Pancreas (tissue), 10 donors: Measurements from ENCODE around the gene CHCHD3. TPM values are rescaled to one million over a fixed set of nuclear protein-coding genes. Genes with fewer than 3 reads are reported as not detected.

ENCODE experiments used
- ATAC-seq, 4 donors: fragments of 200-7000 bp; cut with Tn5 transposase; one replicate each; pipeline versions ENCODE4 v1.8.0 to v1.9.1; 2020; ENCODE audit warnings: mild to moderate bottlenecking in 4 of 4, moderate library complexity in 4 of 4
- DNase-seq, 6 donors: peaks; one replicate each; pipeline ENCODE4 v3.0.0-alpha.2; 2020
- FAIRE-seq: peaks from 2 replicates; lab custom pipeline; 2012; peaks lifted over from hg19 to GRCh38; lab: Jason Lieb, UNC
- H3K27ac ChIP-seq, 4 donors: fragments of 200-600 bp; sonication (generic); 1 replicate in 3 of 4; 2 replicates in 1 of 4; pipeline versions ENCODE4 v1.5.0 to v1.8.0; 2020
- H3K27me3 ChIP-seq, 4 donors: fragments of 200-600 bp; one replicate each; pipeline ENCODE4 v1.8.0; 2021
- H3K36me3 ChIP-seq, 3 donors: fragments of 200-600 bp; sonication (generic) in 1 of 3; one replicate each; pipeline versions ENCODE4 v1.5.0 to v1.8.0; 2020 to 2021
- H3K4me1 ChIP-seq, 3 donors: fragments of 200-600 bp; one replicate each; pipeline ENCODE4 v1.8.0; 2021
- H3K4me3 ChIP-seq, 4 donors: fragments of 200-600 bp; sonication (generic) in 2 of 4; one replicate each; pipeline versions ENCODE4 v1.5.0 to v1.8.0; 2020 to 2021
- H3K9me3 ChIP-seq, 4 donors: fragments of 200-600 bp; one replicate each; pipeline ENCODE4 v1.8.0; 2021
- WGBS, 2 donors: extraction: QIAGEN DNeasy Blood & Tissue Kit; methylation state at CpG; one replicate each; pipeline ENCODE4 v1.1.7; 2013; 5-methylcytosine and 5-hydroxymethylcytosine counted together
- intact Hi-C, 3 donors: fragments of 100-400 bp; cut with DNase I; formaldehyde crosslinking; loops; one replicate each; pipeline versions ENCODE4 v1.11.1 to v1.14.2; 2022
- polyA plus RNA-seq, 2 donors: library from polyadenylated mRNA; stranded (reverse); fragments of 200-250 nt; gene quantifications; one replicate each; pipeline ENCODE4 v1.2.3, GENCODE V29; 2013
- total RNA-seq, 6 donors: library from RNA; stranded (reverse); fragmentation: NEBNext Ultra II Directional in 4 of 6; extraction: Animal tissue kit (Norgen Biotek cat#: 25700) in 4 of 6; gene quantifications; one replicate each; pipeline versions ENCODE4 v1.2.1 to v1.2.4, GENCODE V29; 2021 to 2023
- TF ChIP-seq, protein P1 (sequence below), 4 donors: fragments of 200-600 bp; sonication (generic) in 3 of 4; IDR thresholded peaks; one replicate each; pipeline versions ENCODE4 v1.5.0 to v1.8.0; 2021; ENCODE audit warnings: antibody characterized with exemption in 4 of 4
- donor health status: healthy with polysubstance abuse.
- donor health status: DM: no; HTN: no; CAD: no; lungs with moderate emphysema.
- donor health status: DM: no; HTN: no; CAD: no.
- donor health status: control.
- donor health status: control.
- donor health status: Bipolar disorder and iron deficiency.
- donor health status: DM: yes; HTN: yes; CAD: no.
- donor health status: DM: no; HTN: no; CAD: no.
- donor health status: DM: no; HTN: no; CAD: no.
- donor health status: DM: yes; HTN: yes; CAD: no.

The CHCHD3 gene
- total and polyA plus RNA-seq, 8 donors = 7.9 to 23.2 (median 19.3) TPM

DNA sequence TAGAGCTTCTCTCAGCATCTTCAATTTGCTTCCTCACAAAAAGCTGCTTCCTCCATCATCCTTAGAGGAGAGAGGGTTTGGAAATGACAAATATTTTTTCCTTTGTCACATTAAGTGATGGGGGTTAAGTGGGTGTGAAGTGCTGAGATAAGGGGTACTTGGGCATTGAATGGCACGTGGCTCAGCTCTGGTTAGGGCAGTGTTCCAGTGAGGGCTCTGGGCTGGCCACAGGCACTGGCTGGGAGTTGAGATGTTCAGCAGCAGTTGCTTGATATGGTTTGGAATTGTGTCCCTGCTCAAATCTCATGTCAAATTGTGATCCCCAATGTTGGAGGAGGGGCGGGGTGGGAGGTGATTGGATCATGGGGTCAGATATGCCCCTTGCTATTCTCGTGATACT lies 33.7 kb upstream of the CHCHD3 start:
- WGBS, 2 donors = 34 to 59% methylated on average over 3 of the region's 3 CpGs
- FAIRE-seq (no peak), ATAC-seq (no peak), DNase-seq (no peak)
- no peaks in the 10 kb centered on the region for H3K27me3 ChIP-seq
- H3K36me3 ChIP-seq = no peaks in the 10 kb centered on the region
- no peaks in the 10 kb centered on the region for H3K9me3 ChIP-seq
- intact Hi-C loops = no loop called here
- H3K4me1 ChIP-seq = no peaks in the 10 kb centered on the region
- TF ChIP-seq, protein P1, sequence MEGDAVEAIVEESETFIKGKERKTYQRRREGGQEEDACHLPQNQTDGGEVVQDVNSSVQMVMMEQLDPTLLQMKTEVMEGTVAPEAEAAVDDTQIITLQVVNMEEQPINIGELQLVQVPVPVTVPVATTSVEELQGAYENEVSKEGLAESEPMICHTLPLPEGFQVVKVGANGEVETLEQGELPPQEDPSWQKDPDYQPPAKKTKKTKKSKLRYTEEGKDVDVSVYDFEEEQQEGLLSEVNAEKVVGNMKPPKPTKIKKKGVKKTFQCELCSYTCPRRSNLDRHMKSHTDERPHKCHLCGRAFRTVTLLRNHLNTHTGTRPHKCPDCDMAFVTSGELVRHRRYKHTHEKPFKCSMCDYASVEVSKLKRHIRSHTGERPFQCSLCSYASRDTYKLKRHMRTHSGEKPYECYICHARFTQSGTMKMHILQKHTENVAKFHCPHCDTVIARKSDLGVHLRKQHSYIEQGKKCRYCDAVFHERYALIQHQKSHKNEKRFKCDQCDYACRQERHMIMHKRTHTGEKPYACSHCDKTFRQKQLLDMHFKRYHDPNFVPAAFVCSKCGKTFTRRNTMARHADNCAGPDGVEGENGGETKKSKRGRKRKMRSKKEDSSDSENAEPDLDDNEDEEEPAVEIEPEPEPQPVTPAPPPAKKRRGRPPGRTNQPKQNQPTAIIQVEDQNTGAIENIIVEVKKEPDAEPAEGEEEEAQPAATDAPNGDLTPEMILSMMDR (IDR thresholded peaks at IDR 0.05) = no peak
- no peak overlapping the region for H3K27ac ChIP-seq
- H3K4me3 ChIP-seq = no peak overlapping the region

- no peak for ATAC-seq
These were observed 32.6 kb upstream of the CHCHD3 start for GRCh38 chr7:133114519-133114918.

DNA sequence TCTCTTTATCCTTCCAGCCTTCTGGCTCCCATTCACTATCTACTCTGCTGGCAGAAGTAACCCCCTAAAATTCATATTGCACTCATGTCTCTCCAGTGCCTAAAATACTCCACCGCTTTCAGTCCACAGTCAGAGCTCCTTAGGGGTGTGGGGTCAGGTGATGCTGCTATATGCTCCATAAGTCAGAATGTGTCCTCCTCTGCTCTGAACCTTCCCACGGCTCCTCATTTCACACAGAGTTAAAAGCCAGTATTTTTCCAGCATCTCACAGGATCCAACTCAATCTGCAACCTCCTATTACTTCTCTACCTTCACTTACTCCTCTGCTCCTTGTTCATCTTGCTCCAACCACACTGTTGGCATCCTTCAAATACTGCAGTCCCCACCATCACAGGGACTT lies 31.1 kb upstream of the CHCHD3 start:
- FAIRE-seq (no peak), ATAC-seq (no peak), DNase-seq (no peak)
- intact Hi-C loops = no loop called here
- no peaks in the 10 kb centered on the region for H3K36me3 ChIP-seq
- H3K27ac ChIP-seq = no peak overlapping the region
- 89 to 95% methylated on average over 2 of the region's 2 CpGs for WGBS, 2 donors
- no peaks in the 10 kb centered on the region for H3K9me3 ChIP-seq
- H3K27me3 ChIP-seq = no peaks in the 10 kb centered on the region
- no peak overlapping the region for H3K4me3 ChIP-seq
- TF ChIP-seq, protein P1 (IDR thresholded peaks at IDR 0.05) = no peak
- H3K4me1 ChIP-seq = no peaks in the 10 kb centered on the region

More at GRCh38 chr7:133114519-133114918, 32.6 kb upstream of the CHCHD3 start:
- no peaks in the 10 kb centered on the region for H3K9me3 ChIP-seq
- WGBS, 2 donors = 68 to 77% methylated on average over 1 of the region's 1 CpG
- no peaks in the 10 kb centered on the region for H3K27me3 ChIP-seq
- H3K4me3 ChIP-seq = no peak overlapping the region
- H3K27ac ChIP-seq = no peak overlapping the region
- DNase-seq = no peak
- H3K36me3 ChIP-seq = no peaks in the 10 kb centered on the region
- intact Hi-C loops = no loop called here
- TF ChIP-seq, protein P1 (IDR thresholded peaks at IDR 0.05) = no peak
- FAIRE-seq = no peak
- H3K4me1 ChIP-seq = no peaks in the 10 kb centered on the region

DNA sequence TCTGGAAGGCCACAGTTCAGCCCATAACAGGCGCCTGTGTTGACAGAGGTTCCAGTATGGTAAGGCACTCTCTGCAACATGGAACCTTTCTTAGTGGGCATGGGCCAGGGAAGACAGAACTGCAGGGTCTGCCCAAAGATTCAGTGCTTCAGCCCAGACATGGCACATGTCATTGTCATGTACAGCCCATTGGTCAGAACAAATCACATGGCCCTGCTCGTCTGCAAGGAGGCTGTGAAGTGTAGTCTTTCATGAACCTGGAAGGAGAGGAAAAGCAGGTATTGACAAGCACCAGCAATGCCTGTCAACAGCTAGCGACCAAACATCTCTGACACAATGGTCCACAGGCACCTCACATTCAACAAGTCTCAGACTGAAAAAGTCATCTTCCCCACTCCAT lies 30.4 kb upstream of the CHCHD3 start:
- no peaks in the 10 kb centered on the region for H3K9me3 ChIP-seq
- no peak overlapping the region for H3K4me3 ChIP-seq
- DNase-seq = no peak
- intact Hi-C loops = no loop called here
- no peaks in the 10 kb centered on the region for H3K27me3 ChIP-seq
- H3K36me3 ChIP-seq = no peaks in the 10 kb centered on the region
- no peak for ATAC-seq
- no peak for FAIRE-seq
- H3K4me1 ChIP-seq = no peaks in the 10 kb centered on the region
- TF ChIP-seq, protein P1 (IDR thresholded peaks at IDR 0.05) = no peak
- WGBS, 2 donors = 73 to 85% methylated on average over 3 of the region's 3 CpGs
- no peak overlapping the region for H3K27ac ChIP-seq

DNA sequence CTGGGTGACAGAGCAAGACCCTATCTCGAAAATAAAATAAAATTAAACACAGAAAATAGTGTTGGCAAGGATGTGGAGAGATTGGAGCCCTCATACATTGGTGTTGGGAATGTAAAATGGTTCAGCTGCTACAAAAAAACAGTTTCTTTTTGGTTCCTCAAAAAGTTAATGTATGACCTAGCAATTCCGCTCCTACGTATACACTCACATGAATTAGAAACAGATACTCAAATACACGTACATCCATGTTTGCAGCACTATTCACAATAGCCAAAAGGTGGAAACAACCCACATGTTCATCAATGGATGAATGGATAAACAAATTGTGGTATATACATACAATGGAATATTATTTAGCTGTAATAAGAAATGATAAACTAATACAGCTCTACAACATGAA lies 28.4 kb upstream of the CHCHD3 start:
- 79 to 81% methylated on average over 4 of the region's 4 CpGs for WGBS, 2 donors
- intact Hi-C loops = no loop called here
- H3K36me3 ChIP-seq = no peaks in the 10 kb centered on the region
- H3K27me3 ChIP-seq = no peaks in the 10 kb centered on the region
- no peaks in the 10 kb centered on the region for H3K4me1 ChIP-seq
- no peak for ATAC-seq
- no peak for DNase-seq
- FAIRE-seq = no peak
- H3K9me3 ChIP-seq = no peaks in the 10 kb centered on the region
- H3K4me3 ChIP-seq = no peak overlapping the region
- no peak overlapping the region for H3K27ac ChIP-seq
- TF ChIP-seq, protein P1 (IDR thresholded peaks at IDR 0.05) = no peak
